Glutamatergic neuron (in vitro differentiated cells): ENCODE data around the gene SHOC2. TPM values are rescaled to one million over a fixed set of nuclear protein-coding genes. Genes with fewer than 3 reads are reported as not detected.

Experiments
- DNase-seq: peaks from one replicate; pipeline ENCODE4 v3.0.0; 2022
- H3K27ac Mint-ChIP-seq: one replicate; pipeline ENCODE4 v1.8.0; 2020; ENCODE audit warnings: mild to moderate bottlenecking, mixed read lengths, inconsistent platforms; ENCODE audit not compliant: unreplicated experiment
- H3K27me3 Mint-ChIP-seq: one replicate; pipeline ENCODE4 v1.8.0; 2020; ENCODE audit warnings: mild to moderate bottlenecking, moderate library complexity, mixed read lengths, inconsistent platforms; ENCODE audit not compliant: unreplicated experiment
- H3K36me3 Mint-ChIP-seq: one replicate; pipeline ENCODE4 v1.8.0; 2020; ENCODE audit warnings: mild to moderate bottlenecking, mixed read lengths, inconsistent platforms; ENCODE audit not compliant: unreplicated experiment
- H3K4me1 Mint-ChIP-seq: one replicate; pipeline ENCODE4 v1.8.0; 2020; ENCODE audit warnings: mild to moderate bottlenecking, low read depth, mixed read lengths, inconsistent platforms; ENCODE audit not compliant: unreplicated experiment
- H3K4me3 Mint-ChIP-seq: one replicate; pipeline ENCODE4 v1.8.0; 2020; ENCODE audit warnings: mild to moderate bottlenecking, mixed read lengths, inconsistent platforms; ENCODE audit not compliant: unreplicated experiment
- H3K9me3 Mint-ChIP-seq: one replicate; pipeline ENCODE4 v1.8.0; 2020; ENCODE audit warnings: mild to moderate bottlenecking, moderate library complexity, mixed read lengths, inconsistent platforms; ENCODE audit not compliant: unreplicated experiment
- CTCF ChIP-seq: fragments of 200-600 bp; sonication (generic); IDR thresholded peaks from one replicate; pipeline ENCODE4 v1.5.0; 2021; ENCODE audit not compliant: partially characterized antibody, unreplicated experiment
- total RNA-seq: library from RNA; stranded (reverse); fragmentation: NEBNext Ultra II Directional; extraction: Animal tissue kit (Norgen Biotek cat#: 25700); gene quantifications from one replicate; pipeline ENCODE4 v1.2.1, GENCODE V29; 2021; ENCODE audit not compliant: unreplicated experiment

Gene SHOC2
- total RNA-seq, 1 donor from 2014 or later: 98.3 TPM

DNA sequence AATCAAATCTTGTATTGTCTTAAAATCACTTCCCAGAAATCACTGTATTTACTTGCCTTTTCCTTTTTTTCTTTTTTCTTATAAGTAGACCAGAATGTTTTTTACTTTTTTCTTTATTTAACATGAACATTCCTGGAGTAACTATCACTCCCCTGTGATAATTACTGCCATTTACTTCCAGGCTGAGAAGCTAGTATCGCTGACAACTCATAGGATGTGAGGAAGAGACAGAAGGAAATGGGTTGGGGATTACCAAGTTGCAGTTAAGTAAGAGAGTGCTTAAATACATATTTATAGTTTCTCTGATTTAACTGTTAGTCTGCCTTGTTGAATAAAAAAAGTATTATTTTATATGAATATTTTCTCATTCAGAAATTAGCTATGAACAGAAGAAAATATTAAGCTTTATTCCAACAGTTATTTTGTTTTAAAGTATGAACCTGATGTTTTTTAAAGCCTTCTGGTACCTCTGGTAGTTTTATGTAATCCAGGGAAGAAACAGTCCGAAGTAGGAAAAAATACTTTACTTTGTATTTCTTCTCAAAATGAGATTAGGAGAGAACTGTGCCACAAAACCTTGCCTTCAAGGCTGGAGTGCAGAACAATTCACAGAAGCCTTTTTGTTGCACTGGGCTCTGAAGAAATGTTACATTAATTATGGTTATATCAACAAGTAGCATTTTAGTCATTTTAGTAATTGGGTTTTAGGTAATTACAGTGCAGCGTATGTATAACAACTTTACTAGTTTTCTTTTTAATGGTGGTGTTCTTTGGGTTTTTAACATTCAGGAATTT is 72.8 kb downstream of the SHOC2 start:
- peaks cover 7% of the 10 kb centered on the region for H3K4me1 Mint-ChIP-seq
- H3K36me3 Mint-ChIP-seq: no peaks in the 10 kb centered on the region
- no peak overlapping the region for H3K27ac Mint-ChIP-seq
- H3K27me3 Mint-ChIP-seq: peaks cover 4% of the 10 kb centered on the region
- H3K9me3 Mint-ChIP-seq: no peaks in the 10 kb centered on the region
- no peak for TF ChIP-seq CTCF
- DNase-seq: no peak
- no peak overlapping the region for H3K4me3 Mint-ChIP-seq

DNA sequence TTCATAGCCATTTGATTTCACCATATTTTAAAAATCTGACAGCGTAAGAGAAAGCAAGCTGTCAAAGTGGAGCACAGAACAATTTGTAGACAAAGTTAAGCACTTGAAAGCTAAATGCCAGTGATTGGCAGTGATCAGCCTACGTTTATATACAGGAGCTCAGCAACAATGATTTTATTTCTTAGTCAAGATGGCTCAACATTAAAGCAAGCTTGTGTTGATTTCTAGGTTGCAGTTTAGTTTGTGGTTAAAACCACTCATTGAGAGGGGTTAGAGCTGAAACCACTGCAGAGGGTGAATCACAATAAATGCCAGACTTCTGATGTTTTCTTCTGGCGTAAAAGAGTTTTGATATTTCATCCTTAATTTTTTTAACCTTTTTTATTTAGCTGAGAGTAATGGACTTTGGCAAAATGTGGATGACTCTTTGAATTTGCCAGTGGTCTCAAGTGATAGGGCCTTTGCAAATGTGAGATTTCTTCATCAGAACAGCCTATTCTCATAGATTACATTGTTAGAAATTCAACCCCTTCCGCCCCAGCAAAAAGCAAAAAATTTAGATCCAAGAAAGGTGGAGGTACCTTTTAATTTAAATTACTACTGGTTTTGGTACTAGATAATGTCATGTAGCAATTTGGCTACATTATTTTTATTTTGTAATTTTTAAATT is 73.8 kb downstream of the SHOC2 start:
- Mint-ChIP-seq H3K9me3 (no peaks in the 10 kb centered on the region), H3K4me3 (no peak overlapping the region), H3K36me3 (no peaks in the 10 kb centered on the region), H3K4me1 (peaks cover 7% of the 10 kb centered on the region), H3K27ac (no peak overlapping the region), H3K27me3 (peaks cover 4% of the 10 kb centered on the region)
- no peak for DNase-seq
- TF ChIP-seq CTCF: no peak

DNA sequence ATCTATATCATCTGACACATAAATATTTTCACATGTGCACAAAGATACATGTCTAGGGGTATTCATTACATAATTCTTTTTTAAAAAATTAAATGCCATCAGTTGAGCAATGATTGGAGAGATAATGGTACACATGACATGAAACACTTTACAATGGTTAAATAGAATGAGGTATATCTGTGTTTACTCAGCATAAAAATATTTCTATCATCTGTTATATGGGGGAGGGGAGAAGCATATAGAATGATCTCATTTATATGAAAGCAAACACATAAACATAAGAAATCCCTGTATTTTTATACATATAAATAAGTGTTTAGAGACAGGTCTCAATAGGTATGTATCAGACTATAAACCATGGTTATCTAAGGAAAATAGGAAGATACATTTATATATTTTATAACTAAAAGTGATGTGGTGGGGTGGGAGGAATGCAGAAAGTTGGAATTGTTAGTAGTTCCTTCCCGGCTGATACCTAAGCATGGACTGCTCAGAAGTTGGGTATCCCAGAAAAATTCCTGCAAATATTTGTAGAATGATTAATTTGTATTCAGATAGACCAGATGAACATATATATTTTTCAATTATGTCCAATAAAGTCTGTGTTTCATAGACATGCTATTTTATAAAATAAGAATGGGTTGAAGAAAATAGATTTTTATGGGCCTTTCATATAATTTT is 75.1 kb downstream of the SHOC2 start:
- Mint-ChIP-seq H3K4me1 (peaks cover 7% of the 10 kb centered on the region), H3K4me3 (no peak overlapping the region), H3K27ac (no peak overlapping the region), H3K36me3 (no peaks in the 10 kb centered on the region), H3K9me3 (no peaks in the 10 kb centered on the region), H3K27me3 (peaks cover 4% of the 10 kb centered on the region)
- DNase-seq: no peak
- no peak for TF ChIP-seq CTCF

DNA sequence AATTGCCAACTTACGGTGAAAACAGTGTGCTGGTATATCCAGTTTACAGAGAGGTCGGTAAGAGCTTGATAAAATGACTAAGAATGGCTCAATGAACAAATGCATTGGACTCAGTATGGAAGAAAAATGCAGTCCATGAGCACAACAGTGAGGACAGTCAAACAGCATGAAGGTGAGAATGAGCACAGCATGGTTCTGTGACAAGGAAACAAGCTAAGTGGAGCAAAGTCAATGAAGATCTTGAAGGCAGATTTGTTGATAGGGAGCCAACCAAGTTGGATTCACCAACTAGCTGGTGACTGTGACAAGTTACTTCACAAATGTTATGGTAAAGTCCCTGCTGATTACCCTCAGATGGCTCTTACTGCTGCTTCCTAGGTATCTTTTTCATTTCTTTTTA is 75.9 kb downstream of the SHOC2 start:
- no peak for DNase-seq
- no peaks in the 10 kb centered on the region for H3K36me3 Mint-ChIP-seq

More for the DNA sequence above, 75.9 kb downstream of the SHOC2 start:
- TF ChIP-seq CTCF: no peak
- Mint-ChIP-seq H3K4me1 (peaks cover 7% of the 10 kb centered on the region), H3K27me3 (peaks cover 2% of the 10 kb centered on the region), H3K4me3 (no peak overlapping the region), H3K27ac (no peak overlapping the region), H3K9me3 (no peaks in the 10 kb centered on the region)
